NCI-H460 (cell line): Measurements from ENCODE around the gene CARNS1. TPM values are rescaled to one million over a fixed set of nuclear protein-coding genes. Genes with fewer than 3 reads are reported as not detected.
A peak's percentile ranks its signal among the peaks of the same experiment; 100 is the strongest.

Experiments
- DNase-seq: peaks from one replicate; pipeline ENCODE4 v3.0.0-alpha.2; 2016; ENCODE audit warnings: low read depth; ENCODE audit errors: extremely low read depth
- total RNA-seq: library from RNA; depleted of rRNA; stranded (reverse); fragments of >200 nt; shearing (Covaris generic); gene quantifications from 2 replicates; pipeline ENCODE4 v1.2.3, GENCODE V29; 2014

Gene CARNS1
- total RNA-seq, 1 experiment from 2014 or later = 0.12 TPM

DNA sequence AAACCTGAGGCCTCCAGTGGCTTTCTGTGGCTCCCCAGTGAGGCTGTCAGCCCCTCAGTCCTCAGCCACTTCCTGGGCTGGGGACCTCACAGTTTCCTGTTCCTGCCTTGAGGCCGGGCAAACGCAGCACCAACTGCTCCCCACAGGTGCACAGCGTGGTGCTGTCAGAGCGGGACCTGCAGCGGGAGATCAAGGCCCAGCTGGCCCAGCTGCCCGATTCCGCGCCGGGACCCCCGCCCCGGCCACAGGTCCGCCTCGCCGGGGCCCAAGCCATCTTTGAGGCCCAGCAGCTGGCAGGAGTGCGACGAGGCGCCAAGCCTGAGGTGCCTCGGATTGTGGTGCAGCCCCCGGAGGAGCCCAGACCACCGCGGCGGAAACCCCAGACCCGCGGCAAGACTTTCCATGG lies 6.2 kb upstream of the CARNS1 start:
- no peak for DNase-seq

DNA sequence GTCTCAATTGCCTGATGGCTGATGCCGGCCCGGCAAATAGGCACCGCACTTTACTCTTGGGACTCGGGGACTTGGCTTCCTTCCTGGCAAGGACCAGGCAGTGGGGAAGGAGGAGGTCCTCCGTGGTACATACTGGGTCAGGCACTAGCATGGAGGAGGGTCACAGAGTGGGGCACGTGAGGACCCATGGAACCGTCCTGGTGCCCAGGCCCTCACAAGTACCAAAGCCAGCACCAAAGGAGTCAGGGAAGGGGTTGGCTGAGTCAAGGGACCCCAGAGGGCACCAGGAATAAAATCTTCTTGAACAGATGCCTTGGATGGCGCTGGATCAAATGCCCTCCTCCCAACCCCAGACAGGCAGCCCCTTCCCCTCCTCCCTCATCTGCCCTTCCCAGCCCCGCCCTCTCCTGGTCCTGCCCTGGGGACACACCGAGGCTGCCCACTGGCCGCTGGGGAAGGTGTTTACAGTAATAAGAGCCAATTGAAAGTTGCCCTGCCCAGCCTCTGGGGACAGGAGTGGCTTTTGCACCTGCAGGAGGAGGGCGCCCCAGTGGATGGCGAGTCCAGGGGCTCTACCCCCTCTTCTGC lies 5.6 kb upstream of the CARNS1 start:
- no peak for DNase-seq

DNA sequence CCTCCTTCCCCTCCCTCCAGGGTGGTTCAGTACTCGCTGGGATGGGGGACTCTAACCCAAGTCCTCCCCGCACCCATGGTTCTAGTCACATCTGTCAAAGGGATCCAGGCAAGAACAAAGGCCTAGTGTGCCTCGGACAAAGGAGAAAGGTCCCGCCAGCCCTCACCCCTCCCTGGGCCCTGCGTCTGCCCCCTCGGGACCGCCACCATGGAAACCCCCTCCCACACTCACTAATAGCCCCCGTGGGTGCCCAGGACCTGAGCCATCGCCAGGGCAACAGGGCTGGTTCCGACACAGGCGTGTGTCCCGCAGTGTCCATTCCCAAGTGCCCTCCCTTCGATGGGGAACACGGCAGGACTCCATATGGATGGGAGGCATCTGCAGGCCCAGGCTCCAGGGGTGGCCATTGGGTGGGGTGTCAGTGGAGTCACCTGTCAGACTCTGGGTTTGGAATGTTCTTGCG lies 5.1 kb upstream of the CARNS1 start:
- DNase-seq = no peak

GRCh38 chr11:67410984-67411784 lies 4.3 kb upstream of the CARNS1 start:
- no peak for DNase-seq

DNA sequence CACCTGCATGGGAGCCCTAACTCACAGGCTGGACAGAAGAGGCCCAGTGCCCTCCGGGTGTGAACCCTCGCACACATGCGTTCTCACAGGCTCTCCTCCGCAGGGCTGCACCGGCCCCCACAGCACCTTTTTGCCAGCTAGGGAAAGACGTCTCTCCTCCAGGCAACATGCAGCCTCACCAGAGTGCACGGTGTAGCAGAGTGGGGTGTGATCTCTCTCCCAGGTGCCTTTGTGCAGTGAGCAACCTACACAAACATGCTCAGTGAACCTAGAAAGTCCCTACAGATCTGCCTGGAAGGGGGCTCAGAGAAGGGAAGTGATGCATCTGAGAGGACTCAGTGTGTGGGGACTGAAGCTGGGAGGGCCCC lies 3.7 kb upstream of the CARNS1 start:
- no peak for DNase-seq

- no peak for DNase-seq
These were observed 2.8 kb upstream of the CARNS1 start for GRCh38 chr11:67412495-67413179.

GRCh38 chr11:67413266-67413849 lies 2.1 kb upstream of the CARNS1 start:
- no peak for DNase-seq

GRCh38 chr11:67416416-67417335 lies 1.2 kb downstream of the CARNS1 start:
- no peak for DNase-seq

GRCh38 chr11:67417425-67417824 lies 1.9 kb downstream of the CARNS1 start:
- no peak for DNase-seq

DNA sequence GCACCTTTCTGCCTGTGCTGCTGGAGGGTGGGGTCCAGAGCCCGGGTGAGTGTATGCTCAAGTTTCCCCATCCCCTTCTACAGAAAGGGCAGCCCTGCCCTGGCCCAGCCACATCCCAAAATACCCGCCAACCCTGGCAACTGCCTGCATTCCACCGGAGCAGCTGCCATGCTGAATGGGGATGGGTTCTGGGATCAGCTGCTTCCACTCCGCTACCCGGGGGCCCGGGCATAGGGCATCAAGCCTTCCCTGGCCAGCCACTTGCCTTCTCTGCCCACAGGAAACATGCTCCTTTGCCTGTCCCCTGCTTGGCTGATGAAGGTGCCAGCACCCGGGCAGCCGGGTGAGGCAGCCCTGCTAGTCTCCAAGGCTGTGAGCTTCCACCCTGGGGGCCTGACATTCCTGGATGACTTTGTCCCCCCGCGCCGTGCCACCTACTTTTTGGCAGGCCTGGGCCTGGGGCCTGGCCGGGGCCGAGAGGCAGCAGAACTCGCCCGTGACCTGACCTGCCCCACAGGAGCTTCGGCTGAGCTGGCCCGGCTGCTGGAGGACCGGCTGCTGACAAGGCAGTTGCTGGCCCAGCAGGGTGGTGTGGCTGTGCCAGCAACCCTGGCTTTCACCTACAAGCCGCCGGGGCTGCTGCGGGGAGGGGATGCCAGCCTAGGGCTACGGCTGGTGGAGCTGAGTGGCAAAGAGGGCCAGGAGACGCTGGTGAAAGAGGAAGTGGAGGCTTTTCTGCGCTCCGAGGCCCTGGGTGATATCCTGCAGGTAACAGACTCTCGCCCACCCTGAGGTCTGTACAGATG lies 3.2 kb downstream of the CARNS1 start:
- DNase-seq = no peak

GRCh38 chr11:67419325-67420049 lies 4.0 kb downstream of the CARNS1 start:
- no peak for DNase-seq

- DNase-seq = no peak
These were observed 4.7 kb downstream of the CARNS1 start for GRCh38 chr11:67420147-67420645.

DNA sequence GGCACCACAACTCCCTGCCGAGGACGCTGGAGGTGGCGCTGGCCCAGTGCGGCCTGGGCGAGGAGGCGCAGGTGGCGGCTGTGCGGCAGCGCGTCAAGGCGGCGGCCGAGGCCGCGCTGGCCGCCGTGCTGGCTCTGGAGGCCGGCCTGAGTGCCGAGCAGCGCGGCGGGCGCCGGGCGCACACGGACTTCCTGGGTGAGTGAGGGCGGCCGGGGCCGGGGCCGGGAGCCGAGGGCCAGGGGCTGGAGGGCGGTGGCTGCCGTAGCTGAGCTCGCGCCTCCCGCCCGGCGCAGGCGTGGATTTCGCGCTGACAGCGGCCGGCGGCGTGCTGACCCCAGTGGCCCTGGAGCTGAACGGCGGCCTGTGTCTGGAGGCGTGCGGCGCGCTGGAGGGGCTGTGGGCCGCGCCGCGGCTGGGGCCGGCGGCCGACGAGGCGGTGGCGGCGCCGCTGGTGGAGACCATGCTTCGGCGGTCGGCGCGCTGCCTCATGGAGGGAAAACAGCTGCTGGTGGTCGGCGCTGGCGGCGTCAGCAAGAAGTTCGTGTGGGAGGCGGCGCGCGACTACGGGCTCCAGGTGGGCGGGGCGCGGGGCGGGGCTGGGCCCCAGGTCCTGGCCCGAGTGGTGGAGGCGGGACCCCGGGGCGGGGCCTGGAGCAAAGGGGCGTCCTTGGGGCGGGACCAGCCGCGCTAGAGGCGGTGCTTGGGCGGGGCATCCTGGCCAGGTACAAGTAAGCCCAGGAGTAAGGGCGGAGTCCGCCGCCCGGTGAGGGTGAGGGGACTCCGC lies 5.4 kb downstream of the CARNS1 start:
- DNase-seq = peak; percentile 82

- no peak for DNase-seq
These were observed 6.1 kb downstream of the CARNS1 start for GRCh38 chr11:67421430-67422031.

DNA sequence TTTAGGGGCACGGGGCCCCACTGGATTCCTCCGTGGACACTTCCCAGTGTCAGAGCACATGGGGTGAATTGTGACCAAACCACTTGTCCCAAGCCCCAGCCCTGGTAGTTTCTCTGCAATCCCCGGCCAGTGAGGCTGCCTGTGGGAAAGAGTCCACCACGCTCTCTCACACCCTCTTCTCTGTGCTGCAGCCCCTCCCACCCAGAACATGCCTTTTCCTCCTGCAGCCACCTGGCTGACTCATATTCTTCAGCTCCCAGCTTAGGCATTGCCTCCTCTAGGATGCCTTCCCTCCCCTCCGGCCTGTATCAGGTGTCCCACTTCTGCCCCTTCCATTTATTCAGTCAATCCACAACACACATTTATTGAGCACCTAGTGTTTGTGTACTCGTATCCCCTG lies 7.4 kb downstream of the CARNS1 start:
- DNase-seq = no peak

- no peak for DNase-seq
These were observed 8.0 kb downstream of the CARNS1 start for GRCh38 chr11:67423466-67423865.

DNA sequence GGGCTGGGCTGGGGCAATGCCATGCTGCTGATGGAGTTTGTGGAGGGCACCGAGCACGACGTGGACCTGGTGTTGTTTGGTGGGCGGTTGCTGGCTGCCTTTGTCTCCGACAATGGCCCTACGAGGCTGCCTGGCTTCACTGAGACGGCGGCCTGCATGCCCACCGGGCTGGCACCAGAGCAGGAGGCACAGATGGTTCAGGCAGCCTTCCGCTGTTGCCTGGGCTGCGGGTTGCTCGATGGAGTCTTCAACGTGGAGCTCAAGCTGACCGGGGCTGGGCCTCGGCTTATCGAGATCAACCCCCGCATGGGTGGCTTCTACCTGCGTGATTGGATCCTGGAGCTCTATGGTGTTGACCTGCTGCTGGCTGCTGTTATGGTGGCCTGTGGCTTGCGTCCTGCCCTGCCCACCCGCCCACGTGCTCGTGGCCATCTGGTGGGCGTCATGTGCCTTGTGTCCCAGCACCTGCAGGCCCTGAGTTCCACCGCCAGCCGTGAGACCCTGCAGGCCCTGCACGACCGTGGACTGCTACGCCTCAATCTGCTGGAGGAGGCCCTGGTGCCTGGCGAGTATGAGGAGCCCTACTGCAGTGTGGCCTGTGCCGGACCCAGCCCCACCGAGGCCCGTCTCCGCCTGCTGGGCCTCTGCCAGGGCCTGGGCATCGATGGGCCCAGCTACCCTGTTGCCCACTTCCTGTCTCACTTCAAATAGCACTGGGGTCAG lies 8.6 kb downstream of the CARNS1 start:
- DNase-seq = no peak
